CD8-positive, alpha-beta memory T cell (primary cell): ENCODE data around the gene GDAP2. TPM values are rescaled to one million over a fixed set of nuclear protein-coding genes. Genes with fewer than 3 reads are reported as not detected.

Source experiments
- CTCF ChIA-PET: fragments of 350-600 bp; sonication (Branson Sonifier 250); formaldehyde crosslinking; loops from one replicate; lab custom pipeline; 2021; ENCODE audit warnings: antibody characterized with exemption; lab: Charles Lee
- POLR2A ChIA-PET: fragments of 350-600 bp; sonication (Branson Sonifier 250); formaldehyde crosslinking; loops from one replicate; lab custom pipeline; 2021; ENCODE audit warnings: antibody characterized with exemption; lab: Charles Lee
- DNase-seq, 5 donors: peaks; one replicate each; pipeline versions ENCODE4 v3.0.0 to v3.0.0-alpha.2; 2020 to 2022; ENCODE audit warnings: mixed read lengths in 1 of 5
- H3K27ac ChIP-seq: one replicate; pipeline ENCODE4 v1.7.0; 2013; ENCODE audit warnings: low read depth, mild to moderate bottlenecking, low read length, moderate library complexity
- H3K27me3 ChIP-seq: 2 replicates; pipeline ENCODE4 v1.7.0; 2013; ENCODE audit warnings: low read length, mild to moderate bottlenecking; ENCODE audit not compliant: insufficient read depth, poor library complexity, severe bottlenecking
- H3K36me3 ChIP-seq: 2 replicates; pipeline ENCODE4 v1.7.0; 2013; ENCODE audit warnings: mild to moderate bottlenecking, low read length, moderate library complexity; ENCODE audit not compliant: insufficient read depth
- H3K4me1 ChIP-seq: 2 replicates; pipeline ENCODE4 v1.7.0; 2013; ENCODE audit warnings: mild to moderate bottlenecking, low read length, moderate library complexity; ENCODE audit not compliant: insufficient read depth
- H3K4me3 ChIP-seq: 2 replicates; pipeline ENCODE4 v1.7.0; 2013; ENCODE audit warnings: mild to moderate bottlenecking, low read length
- H3K9me3 ChIP-seq: 2 replicates; pipeline ENCODE4 v1.7.0; 2013; ENCODE audit warnings: mild to moderate bottlenecking, low read length
- H3K27ac Mint-ChIP-seq, 8 donors: one replicate each; pipeline ENCODE4 v1.8.0; 2020 to 2021; ENCODE audit warnings: mixed read lengths in 8 of 8, mild to moderate bottlenecking in 6 of 8, inconsistent platforms in 3 of 8, moderate library complexity in 3 of 8
- H3K27me3 Mint-ChIP-seq, 2 donors: one replicate each; pipeline ENCODE4 v1.8.0; 2020 to 2021; ENCODE audit warnings: mixed read lengths in 2 of 2, mild to moderate bottlenecking in 1 of 2, moderate library complexity in 1 of 2
- H3K36me3 Mint-ChIP-seq, 3 donors: one replicate each; pipeline ENCODE4 v1.8.0; 2020 to 2021; ENCODE audit warnings: mixed read lengths in 3 of 3, inconsistent platforms in 1 of 3, mild to moderate bottlenecking in 1 of 3
- H3K4me1 Mint-ChIP-seq, 3 donors: one replicate each; pipeline ENCODE4 v1.8.0; 2020 to 2021; ENCODE audit warnings: mixed read lengths in 3 of 3, inconsistent platforms in 1 of 3, mild to moderate bottlenecking in 1 of 3
- H3K4me3 Mint-ChIP-seq, 7 donors: one replicate each; pipeline ENCODE4 v1.8.0; 2020 to 2021; ENCODE audit warnings: mixed read lengths in 7 of 7, mild to moderate bottlenecking in 6 of 7, moderate library complexity in 4 of 7, inconsistent platforms in 2 of 7
- H3K9me3 Mint-ChIP-seq, 5 donors: one replicate each; pipeline ENCODE4 v1.8.0; 2020 to 2022; ENCODE audit warnings: mixed read lengths in 5 of 5, mild to moderate bottlenecking in 3 of 5, moderate library complexity in 2 of 5, inconsistent platforms in 1 of 5
- polyA plus RNA-seq: library from polyadenylated mRNA; unstranded; fragments of 300-500 nt; fragmentation: Illumina TruSeq; gene quantifications from one replicate; pipeline ENCODE4 v1.2.3, GENCODE V29; 2021
- total RNA-seq, 2 experiments: library from RNA; stranded (reverse); gene quantifications; one replicate each; pipeline ENCODE4 v1.2.3, GENCODE V29; 2021

Gene GDAP2
- total and polyA plus RNA-seq, 3 experiments from 2014 or later, result 10.0 to 31.7 (median 26.4) TPM

DNA sequence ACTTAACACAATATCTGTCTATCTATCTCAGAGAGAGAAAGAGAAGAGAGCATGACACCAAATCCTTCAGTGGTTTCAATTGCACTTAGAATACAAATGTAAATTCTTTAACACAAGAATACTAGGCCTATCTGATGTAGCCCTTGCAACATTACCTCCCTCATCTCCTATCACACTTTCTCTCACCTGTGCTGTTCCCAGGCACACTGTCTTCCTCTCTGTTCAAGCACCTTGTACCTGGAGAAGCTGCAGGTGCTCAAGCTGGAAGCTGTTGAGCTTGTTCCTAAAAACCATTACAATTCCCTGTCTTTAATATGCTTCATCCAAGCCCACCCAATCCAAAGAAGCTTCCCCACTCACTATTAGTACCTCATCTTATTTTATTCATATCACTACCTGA lies 97.0 kb downstream of the GDAP2 start:
- ChIA-PET CTCF (no interaction called here), POLR2A (no interaction called here)
- H3K4me1 ChIP-seq, result no peaks in the 10 kb centered on the region
- Mint-ChIP-seq H3K4me3 (no peak overlapping the region), H3K27ac (no peak overlapping the region), H3K4me1 (no peaks in the 10 kb centered on the region), H3K27me3 (peaks cover 3 to 5% of the 10 kb centered on the region in 2 donors), H3K36me3 (peaks cover 0 to 6% (median 5%) of the 10 kb centered on the region in 3 donors), H3K9me3 (peaks cover 0 to 16% (median 14%) of the 10 kb centered on the region in 5 donors)
- H3K36me3 ChIP-seq, result no peaks in the 10 kb centered on the region
- no peak overlapping the region for H3K27ac ChIP-seq
- no peak overlapping the region for H3K4me3 ChIP-seq
- DNase-seq, result no peak
- no peaks in the 10 kb centered on the region for H3K27me3 ChIP-seq
- no peaks in the 10 kb centered on the region for H3K9me3 ChIP-seq

DNA sequence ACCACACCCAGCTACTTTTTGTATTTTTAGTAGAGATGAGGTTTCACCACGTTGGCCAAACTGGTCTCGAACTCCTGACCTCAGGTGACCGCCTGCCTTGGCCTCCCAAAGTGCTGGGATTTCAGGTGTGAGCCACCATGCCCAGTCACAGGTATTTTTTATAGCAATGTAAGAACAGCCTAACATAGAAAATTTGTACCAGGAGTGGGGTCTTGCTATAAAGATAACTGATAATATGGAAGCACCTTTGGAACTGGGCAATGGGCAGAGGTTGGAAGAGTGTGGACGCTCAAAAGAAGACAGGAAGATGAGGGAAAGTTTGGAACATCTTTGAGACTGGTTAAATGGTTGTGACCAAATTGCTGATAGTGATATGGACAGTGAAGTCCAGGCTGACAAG lies 99.2 kb downstream of the GDAP2 start:
- Mint-ChIP-seq H3K4me1 (no peaks in the 10 kb centered on the region), H3K27ac (no peak overlapping the region), H3K9me3 (peaks cover 0 to 16% (median 14%) of the 10 kb centered on the region in 5 donors), H3K36me3 (peaks cover 0 to 9% (median 5%) of the 10 kb centered on the region in 3 donors), H3K27me3 (peaks cover 6 to 23% of the 10 kb centered on the region in 2 donors), H3K4me3 (no peak overlapping the region)
- H3K9me3 ChIP-seq, result no peaks in the 10 kb centered on the region
- H3K4me1 ChIP-seq, result no peaks in the 10 kb centered on the region
- ChIA-PET CTCF (no interaction called here), POLR2A (no interaction called here)
- no peak overlapping the region for H3K4me3 ChIP-seq
- DNase-seq, result no peak
- H3K36me3 ChIP-seq, result no peaks in the 10 kb centered on the region
- H3K27me3 ChIP-seq, result no peaks in the 10 kb centered on the region
- H3K27ac ChIP-seq, result no peak overlapping the region

DNA sequence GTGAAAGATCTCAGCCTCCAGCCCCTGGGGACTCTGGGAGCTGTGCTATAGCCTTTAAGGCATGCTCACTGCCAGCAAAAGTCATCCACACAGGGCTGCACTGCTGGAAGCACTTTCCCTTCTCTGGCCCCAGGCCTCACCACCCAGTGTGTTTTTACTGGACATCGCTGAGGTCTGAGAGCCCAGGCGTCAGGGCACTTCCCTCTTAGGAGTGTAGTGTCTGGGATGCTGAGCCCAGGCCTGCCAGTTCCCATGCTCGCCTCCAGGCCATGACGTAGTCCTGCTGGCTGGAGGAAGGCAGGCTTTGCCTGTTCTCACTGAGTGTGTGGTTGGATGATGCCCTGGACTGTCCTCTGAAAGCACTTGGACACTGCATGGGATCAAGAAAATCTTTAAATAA lies 101.2 kb downstream of the GDAP2 start:
- no peak for DNase-seq
- ChIA-PET POLR2A (no interaction called here), CTCF (no interaction called here)
- Histone ChIP-seq H3K27me3 (no peaks in the 10 kb centered on the region), H3K36me3 (no peaks in the 10 kb centered on the region), H3K4me3 (no peak overlapping the region), H3K27ac (no peak overlapping the region), H3K4me1 (no peaks in the 10 kb centered on the region), H3K9me3 (no peaks in the 10 kb centered on the region)
- Mint-ChIP-seq H3K4me3 (no peak overlapping the region), H3K4me1 (no peaks in the 10 kb centered on the region), H3K27me3 (peaks cover 4 to 36% of the 10 kb centered on the region in 2 donors), H3K36me3 (peaks cover 0 to 5% (median 5%) of the 10 kb centered on the region in 3 donors), H3K9me3 (peaks cover 0 to 16% (median 14%) of the 10 kb centered on the region in 5 donors), H3K27ac (no peak overlapping the region)

DNA sequence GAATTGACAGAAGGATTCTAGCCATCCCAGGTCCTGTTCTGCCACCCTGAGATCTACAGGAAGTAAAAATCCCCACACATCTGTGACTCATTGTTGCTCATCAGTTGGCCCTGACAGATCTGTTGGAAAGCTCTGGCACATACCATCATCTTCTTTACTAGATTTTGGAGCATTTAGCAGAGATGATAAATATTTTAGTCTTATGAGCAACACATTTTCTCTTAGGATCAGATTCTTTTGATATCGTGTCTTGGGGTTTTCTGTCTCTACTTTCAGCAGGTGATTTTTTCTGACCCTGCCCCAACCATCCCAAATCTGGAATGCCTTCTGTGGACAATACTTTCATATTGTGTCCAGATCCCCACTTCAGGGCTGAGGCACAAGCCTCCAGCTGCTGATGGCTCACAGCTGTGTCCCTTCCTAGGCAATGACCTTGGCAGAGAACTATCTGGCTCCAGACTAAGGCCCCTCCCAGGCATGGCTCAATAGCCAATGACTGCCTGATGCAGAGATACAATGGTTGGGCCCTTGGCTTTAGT lies 102.8 kb downstream of the GDAP2 start:
- peaks cover 0 to 2% (median 0%) of the 10 kb centered on the region in 3 donors for H3K36me3 Mint-ChIP-seq
- ChIA-PET CTCF (no interaction called here), POLR2A (no interaction called here)
- H3K9me3 Mint-ChIP-seq, result peaks cover 0 to 9% (median 7%) of the 10 kb centered on the region in 5 donors
- no peak overlapping the region for H3K27ac Mint-ChIP-seq
- H3K4me3 ChIP-seq, result no peak overlapping the region
- H3K4me1 Mint-ChIP-seq, result no peaks in the 10 kb centered on the region
- H3K27me3 ChIP-seq, result no peaks in the 10 kb centered on the region
- peaks cover 4 to 36% of the 10 kb centered on the region in 2 donors for H3K27me3 Mint-ChIP-seq
- H3K9me3 ChIP-seq, result no peaks in the 10 kb centered on the region
- no peak for DNase-seq
- H3K4me1 ChIP-seq, result no peaks in the 10 kb centered on the region
- no peak overlapping the region for H3K27ac ChIP-seq
- H3K36me3 ChIP-seq, result no peaks in the 10 kb centered on the region
- no peak overlapping the region for H3K4me3 Mint-ChIP-seq

DNA sequence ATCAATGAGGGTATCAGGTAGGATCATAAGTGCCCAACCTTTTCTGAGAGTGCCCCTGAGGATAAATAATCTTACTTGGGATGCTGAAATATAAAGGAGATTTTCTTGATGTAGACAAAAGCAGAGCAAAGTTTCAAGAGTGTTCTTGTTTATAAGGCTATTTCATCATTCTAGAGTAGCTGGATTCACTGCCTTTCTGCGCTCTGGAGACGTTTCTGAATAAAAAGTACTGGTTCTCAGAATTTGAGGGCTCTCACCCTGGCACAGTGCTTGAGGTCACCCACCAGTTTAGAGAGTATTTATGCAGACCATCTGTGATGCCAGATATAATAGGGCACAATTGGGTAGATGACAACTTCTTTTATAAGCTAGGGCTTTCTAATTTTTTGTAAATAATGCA lies 103.3 kb downstream of the GDAP2 start:
- H3K4me3 ChIP-seq, result no peak overlapping the region
- H3K27ac Mint-ChIP-seq, result no peak overlapping the region
- POLR2A ChIA-PET, result no interaction called here
- no peak overlapping the region for H3K27ac ChIP-seq
- peaks cover 4 to 36% of the 10 kb centered on the region in 2 donors for H3K27me3 Mint-ChIP-seq
- H3K9me3 ChIP-seq, result no peaks in the 10 kb centered on the region
- no peaks in the 10 kb centered on the region for H3K4me1 ChIP-seq
- DNase-seq, result no peak
- H3K4me3 Mint-ChIP-seq, result no peak overlapping the region
- CTCF ChIA-PET, result no interaction called here
- H3K36me3 ChIP-seq, result no peaks in the 10 kb centered on the region
- H3K27me3 ChIP-seq, result no peaks in the 10 kb centered on the region
- peaks cover 0 to 2% (median 0%) of the 10 kb centered on the region in 3 donors for H3K36me3 Mint-ChIP-seq
- peaks cover 0 to 12% (median 8%) of the 10 kb centered on the region in 5 donors for H3K9me3 Mint-ChIP-seq
- H3K4me1 Mint-ChIP-seq, result no peaks in the 10 kb centered on the region

DNA sequence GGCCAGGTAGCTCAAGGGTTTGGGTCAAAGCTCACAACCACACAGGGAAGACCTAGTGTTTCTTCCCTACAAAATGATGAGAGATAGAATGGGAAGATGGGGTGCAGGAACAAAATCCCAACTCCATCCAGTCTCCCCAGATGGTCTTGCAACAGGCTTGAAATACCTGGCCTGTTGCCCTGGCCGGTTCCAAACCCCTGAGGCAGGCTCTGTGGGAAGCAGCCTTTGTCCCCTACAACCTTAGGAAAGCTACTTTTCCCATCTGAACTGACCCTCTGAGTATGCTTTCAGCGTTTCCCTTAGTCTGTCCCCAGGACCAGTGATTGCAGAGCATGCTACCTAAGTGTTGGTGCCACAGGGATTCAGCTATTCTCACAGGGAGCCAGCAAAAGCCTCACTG lies 104.0 kb downstream of the GDAP2 start:
- no peaks in the 10 kb centered on the region for H3K9me3 ChIP-seq
- no peak overlapping the region for H3K4me3 Mint-ChIP-seq
- ChIA-PET CTCF (no interaction called here), POLR2A (no interaction called here)
- no peak overlapping the region for H3K27ac Mint-ChIP-seq
- DNase-seq, result no peak
- H3K4me1 ChIP-seq, result no peaks in the 10 kb centered on the region
- no peak overlapping the region for H3K4me3 ChIP-seq
- H3K4me1 Mint-ChIP-seq, result no peaks in the 10 kb centered on the region
- H3K27ac ChIP-seq, result no peak overlapping the region
- peaks cover 4 to 36% of the 10 kb centered on the region in 2 donors for H3K27me3 Mint-ChIP-seq
- peaks cover 0 to 9% (median 6%) of the 10 kb centered on the region in 5 donors for H3K9me3 Mint-ChIP-seq
- H3K36me3 ChIP-seq, result no peaks in the 10 kb centered on the region
- no peaks in the 10 kb centered on the region for H3K27me3 ChIP-seq
- H3K36me3 Mint-ChIP-seq, result peaks cover 0 to 2% (median 0%) of the 10 kb centered on the region in 3 donors

DNA sequence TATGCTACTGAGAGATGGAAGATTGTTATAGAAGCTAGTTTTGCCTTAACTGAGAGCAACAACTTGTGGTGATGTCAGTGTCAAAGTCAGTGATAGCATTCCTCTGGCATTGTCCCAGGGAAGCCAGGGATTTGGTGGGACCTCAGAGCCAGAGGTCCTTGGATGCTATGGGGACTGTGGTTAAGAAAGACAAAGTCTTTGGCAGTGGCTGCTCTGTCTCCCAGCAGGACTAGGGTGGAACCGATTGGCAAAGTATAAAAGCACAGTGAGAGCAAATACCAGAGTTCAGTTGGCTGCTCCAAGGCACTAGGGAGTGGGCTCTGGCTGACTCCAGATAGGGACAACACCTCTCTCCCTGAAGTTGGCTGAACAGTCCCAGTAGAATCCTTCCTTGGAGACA lies 104.8 kb downstream of the GDAP2 start:
- POLR2A ChIA-PET, result no interaction called here
- CTCF ChIA-PET, result no interaction called here
- Histone ChIP-seq H3K4me1 (no peaks in the 10 kb centered on the region), H3K27me3 (no peaks in the 10 kb centered on the region), H3K36me3 (no peaks in the 10 kb centered on the region), H3K27ac (no peak overlapping the region), H3K9me3 (no peaks in the 10 kb centered on the region), H3K4me3 (no peak overlapping the region)
- DNase-seq, result no peak
- H3K27me3 Mint-ChIP-seq, result peaks cover 4 to 36% of the 10 kb centered on the region in 2 donors
- H3K9me3 Mint-ChIP-seq, result peaks cover 0 to 7% (median 4%) of the 10 kb centered on the region in 5 donors
- H3K27ac Mint-ChIP-seq, result no peak overlapping the region
- peaks cover 0 to 2% (median 0%) of the 10 kb centered on the region in 3 donors for H3K36me3 Mint-ChIP-seq
- H3K4me3 Mint-ChIP-seq, result no peak overlapping the region
- no peaks in the 10 kb centered on the region for H3K4me1 Mint-ChIP-seq

DNA sequence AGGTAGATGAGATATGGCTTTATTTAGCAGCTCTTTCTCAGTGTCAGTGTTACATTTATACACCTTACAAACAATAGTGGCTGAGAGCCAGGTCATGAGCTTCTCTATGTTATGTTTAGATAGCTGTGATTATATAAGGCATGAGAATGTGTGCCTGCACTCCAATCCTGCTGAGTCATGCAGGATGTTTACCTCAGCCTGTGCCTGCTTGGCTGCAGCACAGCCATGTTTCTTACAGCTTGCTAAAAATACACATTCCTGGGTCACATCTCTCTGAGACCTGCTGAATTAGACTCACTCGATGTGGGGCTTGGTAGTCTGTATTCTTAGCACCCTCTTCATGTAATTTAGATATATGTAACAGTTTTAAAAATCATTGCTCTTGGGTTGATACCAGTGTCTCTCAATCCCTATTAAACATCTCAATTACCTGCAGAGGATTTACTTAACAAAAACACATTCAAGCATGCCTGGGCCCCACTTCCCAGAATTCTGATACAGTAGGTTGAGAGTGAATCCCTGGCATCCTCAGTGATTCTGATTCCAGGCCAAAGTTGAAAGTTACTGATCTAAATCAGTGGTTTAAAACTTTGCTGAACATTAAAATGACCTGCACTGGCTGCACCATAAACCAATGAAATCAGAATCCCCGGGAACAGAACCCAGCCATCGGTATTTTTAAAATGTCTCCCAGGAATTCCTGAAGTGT lies 107.5 kb downstream of the GDAP2 start:
- Histone ChIP-seq H3K9me3 (no peaks in the 10 kb centered on the region), H3K36me3 (no peaks in the 10 kb centered on the region), H3K27me3 (no peaks in the 10 kb centered on the region), H3K27ac (no peak overlapping the region), H3K4me3 (no peak overlapping the region), H3K4me1 (no peaks in the 10 kb centered on the region)
- CTCF ChIA-PET, result no interaction called here
- Mint-ChIP-seq H3K4me3 (no peak overlapping the region), H3K4me1 (no peaks in the 10 kb centered on the region), H3K9me3 (peaks cover 0 to 7% (median 4%) of the 10 kb centered on the region in 5 donors), H3K36me3 (peaks cover 0 to 2% (median 0%) of the 10 kb centered on the region in 3 donors), H3K27ac (no peak overlapping the region), H3K27me3 (peaks cover 1 to 26% of the 10 kb centered on the region in 2 donors)
- POLR2A ChIA-PET, result no interaction called here
- DNase-seq, result no peak
